Colon (tissue), 2 donors: ENCODE data around the gene HMGXB3.

ENCODE experiments used
- FAIRE-seq: peaks from 2 replicates; lab custom pipeline; 2012; peaks lifted over from hg19 to GRCh38; lab: Jason Lieb, UNC
- donor health status: control.
- donor health status: control.

Gene HMGXB3

GRCh38 chr5:150000256-150000989 lies at the start of gene HMGXB3, which contains the start of gene TIGD6:
Gene HMGXB3, plus strand, starts transcription at chr5:150000739. Its CDS starts 4,114 bp downstream, at chr5:150004853.
Gene TIGD6, minus strand, starts transcription at chr5:150000654. Its CDS starts 4,306 bp downstream, at chr5:149996348.
- FAIRE-seq, result no peak

GRCh38 chr5:149951138-149951749 lies 49.3 kb upstream of the HMGXB3 start:
- FAIRE-seq, result no peak

GRCh38 chr5:149953436-149954121 lies 47.0 kb upstream of the HMGXB3 start:
- no peak for FAIRE-seq

- FAIRE-seq, result no peak
These were observed 45.7 kb upstream of the HMGXB3 start for GRCh38 chr5:149954798-149955197.

- no peak for FAIRE-seq
These were observed 43.9 kb upstream of the HMGXB3 start for GRCh38 chr5:149956685-149957084.

- no peak for FAIRE-seq
These were observed 42.7 kb upstream of the HMGXB3 start for GRCh38 chr5:149957855-149958254.

GRCh38 chr5:149959406-149960236 lies 40.9 kb upstream of the HMGXB3 start:
- FAIRE-seq, result no peak

GRCh38 chr5:149960272-149961185 lies 40.0 kb upstream of the HMGXB3 start, which contains the start of gene SLC26A2:
Gene SLC26A2, plus strand, starts transcription at chr5:149960758. Its CDS starts 16,895 bp downstream, at chr5:149977653.
- no peak for FAIRE-seq

GRCh38 chr5:149961186-149961685 lies 39.3 kb upstream of the HMGXB3 start:
- no peak for FAIRE-seq

- no peak for FAIRE-seq
These were observed 38.6 kb upstream of the HMGXB3 start for GRCh38 chr5:149961957-149962409.

GRCh38 chr5:149962601-149963300 lies 37.8 kb upstream of the HMGXB3 start:
- no peak for FAIRE-seq

GRCh38 chr5:149963729-149964128 lies 36.8 kb upstream of the HMGXB3 start:
- no peak for FAIRE-seq

GRCh38 chr5:149966946-149967345 lies 33.6 kb upstream of the HMGXB3 start:
- FAIRE-seq, result no peak

GRCh38 chr5:149969181-149969930 lies 31.2 kb upstream of the HMGXB3 start:
- no peak for FAIRE-seq

GRCh38 chr5:149975409-149975808 lies 25.1 kb upstream of the HMGXB3 start:
- no peak for FAIRE-seq

- no peak for FAIRE-seq
These were observed 20.6 kb upstream of the HMGXB3 start for GRCh38 chr5:149979896-149980295.

- FAIRE-seq, result no peak
These were observed 19.3 kb upstream of the HMGXB3 start for GRCh38 chr5:149981206-149981605.

GRCh38 chr5:149982505-149982904 lies 18.0 kb upstream of the HMGXB3 start:
- FAIRE-seq, result no peak

GRCh38 chr5:149988126-149988525 lies 12.4 kb upstream of the HMGXB3 start:
- no peak for FAIRE-seq
